HCT116 (cell line): ENCODE measurements around the gene RTL1. TPM values are rescaled to one million over a fixed set of nuclear protein-coding genes. Genes with fewer than 3 reads are reported as not detected.

Source experiments
- ATAC-seq: fragments of 200-7000 bp; cut with Tn5 transposase; 2 replicates; pipeline ENCODE4 v1.9.1; 2020; ENCODE audit warnings: mild to moderate bottlenecking, moderate library complexity
- BruUV-seq: library from RNA; stranded (reverse); fragments of 400-500 nt; replicated peaks from 2 replicates; lab custom pipeline; 2021; lab: Mats Ljungman, UMichigan
- CTCF ChIA-PET: fragments of 300-600 bp; sonication (Branson Sonifier 250); formaldehyde crosslinking; loops from one replicate; lab custom pipeline; 2021; ENCODE audit warnings: antibody characterized with exemption; lab: Charles Lee
- POLR2A ChIA-PET: fragments of 300-600, 350-600 bp; sonication (Branson Sonifier 250); formaldehyde crosslinking; loops from one replicate; lab custom pipeline; 2021; ENCODE audit warnings: antibody characterized with exemption; lab: Charles Lee
- RAD21 ChIA-PET, 2 experiments: fragments of 300-600 bp; sonication (Branson Sonifier 250); formaldehyde crosslinking; loops; one replicate each; lab custom pipeline; 2023; ENCODE audit warnings: low total read pairs in 2 of 2; ENCODE audit not compliant: uncharacterized antibody in 2 of 2, unreplicated experiment in 2 of 2, low non-redundant PET in 1 of 2; lab: Charles Lee
- DNase-seq: peaks from one replicate; pipeline ENCODE4 v3.0.0-alpha.2; 2010; ENCODE audit warnings: low read depth, low spot score
- H2AFZ ChIP-seq: fragments of 200-600 bp; shearing (Covaris generic), sonication (generic); 2 replicates; pipeline ENCODE4 v1.6.1; 2017; ENCODE audit warnings: low read depth, mixed run types, mixed read lengths, antibody characterized with exemption, low read length; ENCODE audit not compliant: poor library complexity, severe bottlenecking
- H3K27ac ChIP-seq: 2 replicates; pipeline ENCODE4 v1.5.1; 2012; ENCODE audit warnings: low read depth, low read length
- H3K27me3 ChIP-seq: fragments of 200-600 bp; sonication (generic); 2 replicates; pipeline ENCODE4 v1.6.1; 2016; ENCODE audit warnings: mixed run types, low read length, mixed read lengths; ENCODE audit not compliant: insufficient read depth
- H3K36me3 ChIP-seq, 2 experiments: fragments of 200-500 bp in 1 of 2; fragments of 200-600 bp in 1 of 2; sonication (Bioruptor generic) in 1 of 2; sonication (generic) in 1 of 2; 2 replicates each; pipeline versions ENCODE4 v1.5.1 to v1.6.1; 2014 to 2016; ENCODE audit warnings: low read length in 2 of 2, inconsistent platforms in 1 of 2, mixed read lengths in 1 of 2, mixed run types in 1 of 2; ENCODE audit not compliant: insufficient read depth in 2 of 2, control insufficient read depth in 1 of 2
- H3K4me1 ChIP-seq, 2 experiments: fragments of 200-600 bp in 1 of 2; sonication (generic) in 1 of 2; 2 replicates each; pipeline versions ENCODE4 v1.5.1 to v1.6.1; 2012 to 2017; ENCODE audit warnings: low read length in 2 of 2, inconsistent platforms in 1 of 2, mild to moderate bottlenecking in 1 of 2, mixed read lengths in 1 of 2, mixed run types in 1 of 2, moderate library complexity in 1 of 2; ENCODE audit not compliant: insufficient read depth in 2 of 2, control insufficient read depth in 1 of 2
- H3K4me2 ChIP-seq: fragments of 200-600 bp; sonication (generic); 2 replicates; pipeline ENCODE4 v1.6.1; 2017; ENCODE audit warnings: mixed run types, low read length, mixed read lengths
- H3K4me3 ChIP-seq, 2 experiments: fragments of 200-600 bp in 1 of 2; sonication (generic) in 1 of 2; replicated peaks in 1 of 2; 2 replicates each; pipeline ENCODE4 v1.5.1; 2011 to 2016; ENCODE audit warnings: low read length in 2 of 2, control low read depth in 1 of 2, low read depth in 1 of 2, mild to moderate bottlenecking in 1 of 2, mixed read lengths in 1 of 2, mixed run types in 1 of 2
- H3K79me2 ChIP-seq: fragments of 200-600 bp; sonication (generic); 2 replicates; pipeline ENCODE4 v1.6.1; 2017; ENCODE audit warnings: mild to moderate bottlenecking, mixed run types, low read length, moderate library complexity, mixed read lengths; ENCODE audit not compliant: insufficient read depth
- H3K9ac ChIP-seq: fragments of 200-600 bp; sonication (generic); 2 replicates; pipeline ENCODE4 v1.6.1; 2016; ENCODE audit warnings: low read length, mixed read lengths
- H3K9me2 ChIP-seq: fragments of 200-600 bp; sonication (generic), shearing (Covaris generic); 2 replicates; pipeline ENCODE4 v1.6.1; 2017; ENCODE audit warnings: mixed run types, mild to moderate bottlenecking, moderate library complexity; ENCODE audit not compliant: insufficient read depth
- H3K9me3 ChIP-seq, 2 experiments: fragments of 200-500 bp in 1 of 2; fragments of 200-600 bp in 1 of 2; sonication (Bioruptor generic) in 1 of 2; sonication (generic) in 1 of 2; 2 replicates each; pipeline ENCODE4 v1.6.1; 2014 to 2017; ENCODE audit warnings: low read length in 2 of 2, mixed read lengths in 2 of 2, inconsistent platforms in 1 of 2, low read depth in 1 of 2, mild to moderate bottlenecking in 1 of 2, mixed run types in 1 of 2, moderate library complexity in 1 of 2; ENCODE audit not compliant: control insufficient read depth in 1 of 2, insufficient read depth in 1 of 2
- H4K20me1 ChIP-seq: fragments of 200-600 bp; sonication (generic), shearing (Covaris generic); 2 replicates; pipeline ENCODE4 v1.6.1; 2017; ENCODE audit warnings: mixed run types, mild to moderate bottlenecking, moderate library complexity; ENCODE audit not compliant: insufficient read depth
- CBX3 ChIP-seq: IDR thresholded peaks from 2 replicates; pipeline ENCODE4 v1.6.1; 2012; ENCODE audit warnings: low read depth
- EGR1 ChIP-seq: IDR thresholded peaks from 2 replicates; pipeline ENCODE4 v1.6.1; 2012; ENCODE audit warnings: low read depth
- EZH2 ChIP-seq: fragments of 200-600 bp; sonication (generic); IDR thresholded peaks from 2 replicates; pipeline ENCODE4 v1.6.1; 2017; ENCODE audit warnings: antibody characterized with exemption, mixed run types
- EZH2phosphoT487 ChIP-seq: fragments of 200-600 bp; IDR thresholded peaks from 2 replicates; pipeline ENCODE4 v1.6.1; 2018; ENCODE audit warnings: antibody characterized with exemption, borderline replicate concordance
- REST ChIP-seq: IDR thresholded peaks from 2 replicates; pipeline ENCODE4 v1.6.1; 2012; ENCODE audit warnings: low read depth
- intact Hi-C: fragments of 100-400 bp; cut with micrococcal nuclease; formaldehyde crosslinking; loops from 2 replicates; pipeline ENCODE4 v1.10.0; 2022
- total RNA-seq: library from RNA; stranded (reverse); gene quantifications from one replicate; pipeline ENCODE4 v1.2.1, GENCODE V29; 2021; ENCODE audit not compliant: unreplicated experiment

Gene RTL1
- total RNA-seq, 1 experiment from 2014 or later: not detected

- CTCF ChIA-PET: interaction anchor here (1.4 kb wide), 1 partner anchor 13 kb away, joined by 3 read pairs; no protein-coding TSS in a partner anchor
- intact Hi-C loops: no loop called here
These were observed 65.6 kb downstream of the RTL1 start for GRCh38 chr14:100837805-100838350.

More at GRCh38 chr14:100837805-100838350, 65.6 kb downstream of the RTL1 start:
- ChIA-PET POLR2A (no interaction called here), RAD21 (no interaction called here)
- no peak overlapping the region for H3K4me3 ChIP-seq
- H3K4me2 ChIP-seq: no peak overlapping the region
- H3K27ac ChIP-seq: no peak overlapping the region
- H3K9me2 ChIP-seq: no peaks in the 10 kb centered on the region
- H3K36me3 ChIP-seq: no peaks in the 10 kb centered on the region
- H3K27me3 ChIP-seq: no peaks in the 10 kb centered on the region
- DNase-seq: no peak
- H3K79me2 ChIP-seq: no peaks in the 10 kb centered on the region
- no TSS peak for BruUV-seq
- no peak overlapping the region for H3K9ac ChIP-seq
- no peaks in the 10 kb centered on the region for H3K4me1 ChIP-seq
- H4K20me1 ChIP-seq: no peaks in the 10 kb centered on the region
- TF ChIP-seq REST (no peak), CBX3 (no peak), EGR1 (no peak), EZH2 (no peak), EZH2phosphoT487 (no peak)
- no peaks in the 10 kb centered on the region for H3K9me3 ChIP-seq
- no peak overlapping the region for H2AFZ ChIP-seq
- no peak for ATAC-seq
